Measurements from ENCODE around the gene RNF225.
A peak's percentile ranks its signal among the peaks of the same experiment; 100 is the strongest.

Gene RNF225

DNA sequence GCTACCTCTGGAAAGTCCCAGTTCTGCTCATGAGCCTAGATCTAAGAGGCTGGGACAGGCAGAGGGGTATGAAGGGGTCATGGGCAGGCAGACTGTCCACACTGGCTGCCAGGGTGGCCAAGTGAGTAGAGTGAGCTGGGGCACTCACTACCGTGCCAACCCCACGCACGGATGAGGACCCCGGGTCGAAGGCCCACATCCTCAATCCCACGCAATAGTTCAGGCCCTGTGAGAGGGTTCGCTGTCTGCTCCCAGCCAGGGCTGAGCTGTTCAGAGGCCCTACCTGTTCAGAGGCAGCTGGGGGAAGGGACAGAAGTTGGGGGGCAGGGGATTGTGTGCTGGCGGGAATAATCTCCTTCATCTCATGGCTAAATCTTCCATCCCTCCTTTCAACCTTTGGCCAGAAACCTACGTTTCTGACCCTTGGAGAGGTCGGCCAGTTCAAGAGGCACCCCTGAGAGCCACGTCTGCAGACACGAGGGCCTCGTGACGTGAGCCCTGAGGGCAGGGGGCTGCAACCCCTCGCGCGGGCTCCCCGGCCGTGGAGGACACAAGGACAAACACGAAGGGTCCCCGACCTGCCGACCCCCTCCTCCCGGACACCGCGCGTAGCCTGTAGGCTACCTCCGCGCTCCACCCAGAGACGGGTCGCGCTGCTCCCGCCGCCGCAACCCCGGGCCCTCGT, 9.4 kb upstream of the RNF225 start:
- TF ChIP-seq, protein P1, sequence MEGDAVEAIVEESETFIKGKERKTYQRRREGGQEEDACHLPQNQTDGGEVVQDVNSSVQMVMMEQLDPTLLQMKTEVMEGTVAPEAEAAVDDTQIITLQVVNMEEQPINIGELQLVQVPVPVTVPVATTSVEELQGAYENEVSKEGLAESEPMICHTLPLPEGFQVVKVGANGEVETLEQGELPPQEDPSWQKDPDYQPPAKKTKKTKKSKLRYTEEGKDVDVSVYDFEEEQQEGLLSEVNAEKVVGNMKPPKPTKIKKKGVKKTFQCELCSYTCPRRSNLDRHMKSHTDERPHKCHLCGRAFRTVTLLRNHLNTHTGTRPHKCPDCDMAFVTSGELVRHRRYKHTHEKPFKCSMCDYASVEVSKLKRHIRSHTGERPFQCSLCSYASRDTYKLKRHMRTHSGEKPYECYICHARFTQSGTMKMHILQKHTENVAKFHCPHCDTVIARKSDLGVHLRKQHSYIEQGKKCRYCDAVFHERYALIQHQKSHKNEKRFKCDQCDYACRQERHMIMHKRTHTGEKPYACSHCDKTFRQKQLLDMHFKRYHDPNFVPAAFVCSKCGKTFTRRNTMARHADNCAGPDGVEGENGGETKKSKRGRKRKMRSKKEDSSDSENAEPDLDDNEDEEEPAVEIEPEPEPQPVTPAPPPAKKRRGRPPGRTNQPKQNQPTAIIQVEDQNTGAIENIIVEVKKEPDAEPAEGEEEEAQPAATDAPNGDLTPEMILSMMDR (IDR thresholded peaks at IDR 0.05; ENCODE audit: insufficient read depth, low read depth, low read length, missing control alignments) = no peak
- no peak for DNase-seq (ENCODE audit: low read depth)
- H3K4me3 ChIP-seq (ENCODE audit: low read length) = peak overlapping the region; percentile 100

DNA sequence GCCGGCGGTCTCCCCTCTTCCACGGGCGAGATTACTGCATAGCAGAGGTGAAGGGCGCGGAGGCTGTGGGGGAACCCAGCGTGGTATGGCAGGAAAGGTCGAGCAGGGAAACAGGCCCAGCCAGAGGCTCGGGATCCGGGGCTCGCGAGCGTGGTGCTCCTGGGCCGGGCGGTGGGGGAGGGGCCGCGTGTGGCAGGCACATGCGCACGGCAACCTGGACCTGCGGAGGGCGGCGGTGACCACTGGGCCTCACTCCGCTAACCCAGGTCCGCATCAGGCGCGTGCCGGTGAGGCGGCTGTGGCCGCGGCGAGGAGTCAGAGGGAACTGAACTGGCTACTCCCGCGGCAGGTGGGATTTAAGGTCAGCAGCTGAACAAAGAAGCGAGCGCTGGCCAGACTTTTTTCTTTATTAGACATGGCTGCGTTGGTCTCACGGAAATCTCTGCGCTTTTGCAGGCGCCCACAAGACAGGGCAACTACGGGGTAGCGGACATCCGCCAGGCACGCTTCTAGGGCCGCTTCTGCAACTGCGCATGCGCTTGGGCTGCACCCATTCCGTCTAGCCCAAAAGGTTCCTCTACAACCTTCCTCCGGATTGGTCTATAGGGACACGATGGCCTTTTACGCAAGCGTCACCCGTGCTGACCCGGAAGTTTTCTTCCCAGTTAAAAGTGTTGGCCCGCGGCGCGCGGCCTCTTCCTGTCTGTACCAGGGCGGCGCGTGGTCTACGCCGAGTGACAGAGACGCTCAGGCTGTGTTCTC, 8.7 kb upstream of the RNF225 start, which contains the start of gene RPS5:
Gene RPS5 (plus strand): TSS at position 694 of the 762 bp plus-strand sequence. CDS start 869 bp downstream, outside the sequence.
- TF ChIP-seq, protein P1 (IDR thresholded peaks at IDR 0.05; ENCODE audit: insufficient read depth, low read depth, low read length, missing control alignments) = no peak
- H3K4me3 ChIP-seq (ENCODE audit: low read length) = peak within 1 kb of the TSS; percentile 100
- peak; percentile 98 for DNase-seq (ENCODE audit: low read depth)

DNA sequence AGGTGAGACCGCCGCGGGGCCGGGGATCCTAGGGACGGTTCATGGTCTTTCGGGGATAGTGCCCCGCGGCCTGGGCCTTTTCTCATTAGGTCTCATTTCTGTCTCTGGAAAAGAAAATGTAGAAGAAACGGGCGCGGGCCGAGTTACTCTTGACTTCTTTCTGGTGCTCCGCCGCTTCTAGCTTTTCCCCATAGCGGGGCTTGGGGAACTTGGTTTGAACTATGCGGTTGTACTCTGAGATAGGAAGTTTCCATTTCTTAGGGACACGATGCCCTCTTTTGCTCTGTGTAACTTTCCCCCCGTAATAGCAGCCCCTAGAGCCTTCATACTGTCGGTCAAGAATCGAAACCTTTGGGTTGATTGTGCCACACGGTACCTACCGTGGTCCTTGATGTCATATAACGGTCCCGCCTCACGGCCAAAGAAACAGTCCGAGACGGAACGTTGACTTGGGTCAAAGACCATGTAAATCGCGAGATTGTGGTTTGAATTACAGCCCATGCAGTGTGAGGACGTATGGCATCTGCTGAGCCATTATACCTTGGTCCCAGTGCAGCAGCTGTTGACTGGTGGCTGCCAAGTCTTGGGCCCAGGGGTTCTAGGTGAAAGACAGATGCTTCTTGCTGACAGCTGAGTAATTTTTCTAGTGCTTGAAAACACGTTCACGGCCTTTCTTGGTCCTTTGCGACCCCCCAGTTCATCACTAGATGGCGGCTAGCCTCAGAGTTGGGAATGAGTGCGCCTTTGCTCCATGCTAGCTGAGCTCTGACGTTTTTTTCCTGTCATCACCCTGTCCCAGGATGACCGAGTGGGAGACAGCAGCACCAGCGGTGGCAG, 7.9 kb upstream of the RNF225 start:
- no peak for DNase-seq (ENCODE audit: low read depth)
- TF ChIP-seq, protein P1 (IDR thresholded peaks at IDR 0.05; ENCODE audit: insufficient read depth, low read depth, low read length, missing control alignments) = no peak
- peak overlapping the region; percentile 100 for H3K4me3 ChIP-seq (ENCODE audit: low read length)

DNA sequence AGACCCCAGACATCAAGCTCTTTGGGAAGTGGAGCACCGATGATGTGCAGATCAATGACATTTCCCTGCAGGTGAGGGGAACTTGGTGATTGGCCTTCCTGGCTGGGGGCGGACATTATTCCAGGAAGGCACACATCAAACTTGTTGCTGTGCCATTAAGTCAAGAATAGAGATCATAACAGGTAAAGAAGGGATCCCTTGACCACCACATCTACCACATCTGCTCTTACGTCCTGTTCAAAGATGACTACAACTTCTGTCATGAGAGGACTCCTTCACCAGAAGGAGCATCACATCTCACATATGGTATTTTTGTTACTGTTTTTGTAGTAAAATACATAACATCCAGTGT, 7.3 kb upstream of the RNF225 start:
- TF ChIP-seq, protein P1 (IDR thresholded peaks at IDR 0.05; ENCODE audit: insufficient read depth, low read depth, low read length, missing control alignments) = no peak
- peak overlapping the region; percentile 100 for H3K4me3 ChIP-seq (ENCODE audit: low read length)

DNA sequence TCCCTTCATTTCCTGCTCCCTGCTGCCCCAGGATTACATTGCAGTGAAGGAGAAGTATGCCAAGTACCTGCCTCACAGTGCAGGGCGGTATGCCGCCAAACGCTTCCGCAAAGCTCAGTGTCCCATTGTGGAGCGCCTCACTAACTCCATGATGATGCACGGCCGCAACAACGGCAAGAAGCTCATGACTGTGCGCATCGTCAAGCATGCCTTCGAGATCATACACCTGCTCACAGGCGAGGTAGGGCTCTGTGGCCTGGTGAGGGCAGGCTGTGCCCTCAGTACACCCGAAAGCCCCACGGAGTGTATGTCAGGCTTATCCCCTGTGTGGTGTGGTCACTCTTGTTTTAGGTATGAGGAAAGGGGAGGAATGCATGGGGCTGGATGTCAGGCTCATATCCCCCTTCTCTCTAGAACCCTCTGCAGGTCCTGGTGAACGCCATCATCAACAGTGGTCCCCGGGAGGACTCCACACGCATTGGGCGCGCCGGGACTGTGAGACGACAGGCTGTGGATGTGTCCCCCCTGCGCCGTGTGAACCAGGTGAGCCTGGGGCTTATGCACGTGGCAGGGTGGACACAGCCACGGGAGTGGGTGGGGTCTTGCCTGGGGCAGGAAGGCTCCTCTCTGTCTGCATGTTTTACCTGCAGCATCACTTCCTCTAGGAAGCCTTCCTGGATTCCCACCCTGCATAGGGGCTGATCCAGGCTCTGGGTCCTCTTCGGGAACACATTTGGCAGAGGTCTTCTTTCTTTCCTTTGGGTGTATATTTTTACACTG, 2.3 kb upstream of the RNF225 start:
- no peak for DNase-seq (ENCODE audit: low read depth)
- TF ChIP-seq, protein P1 (IDR thresholded peaks at IDR 0.05; ENCODE audit: insufficient read depth, low read depth, low read length, missing control alignments) = no peak
- no peak overlapping the region for H3K4me3 ChIP-seq (ENCODE audit: low read length)

More for the DNA sequence above, 7.3 kb upstream of the RNF225 start:
- DNase-seq (ENCODE audit: low read depth) = no peak

DNA sequence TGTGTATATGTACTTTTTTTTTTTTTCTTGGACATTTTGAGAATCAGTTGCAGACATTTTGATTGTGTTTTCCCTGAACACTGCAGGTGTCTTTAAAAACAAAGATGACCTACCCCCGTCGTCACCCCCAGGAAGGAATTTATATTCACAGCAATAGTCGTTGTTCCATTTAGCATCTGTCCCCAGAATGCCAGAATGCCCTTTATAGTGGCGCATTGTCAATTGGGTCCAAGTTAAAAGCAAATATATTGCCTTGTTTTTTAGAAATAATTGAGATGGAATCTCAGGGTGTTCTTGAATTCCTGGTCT, 1.8 kb upstream of the RNF225 start:
- DNase-seq (ENCODE audit: low read depth) = no peak
- H3K4me3 ChIP-seq (ENCODE audit: low read length) = no peak overlapping the region
- TF ChIP-seq, protein P1 (IDR thresholded peaks at IDR 0.05; ENCODE audit: insufficient read depth, low read depth, low read length, missing control alignments) = no peak

Data from epithelial cell of esophagus (primary cell).